Brain microvascular endothelial cell (primary cell): ENCODE data around the gene SETD1A.

Source experiments
- DNase-seq: peaks from one replicate; pipeline ENCODE4 v3.0.0-alpha.2; 2020
- H3K27ac ChIP-seq: fragments of 250-450 bp; sonication (Bioruptor Pico); 2 replicates; pipeline ENCODE4 v1.5.1; 2020; ENCODE audit warnings: mild to moderate bottlenecking, moderate library complexity
- H3K27me3 ChIP-seq: fragments of 250-450 bp; sonication (Bioruptor Pico); replicated peaks from 2 replicates; pipeline ENCODE4 v1.5.1; 2020; ENCODE audit warnings: mild to moderate bottlenecking
- H3K36me3 ChIP-seq: fragments of 250-450 bp; sonication (Bioruptor Pico); replicated peaks from 2 replicates; pipeline ENCODE4 v1.5.1; 2020; ENCODE audit warnings: mild to moderate bottlenecking
- H3K4me3 ChIP-seq: 2 replicates; pipeline ENCODE4 v1.5.1; 2011; ENCODE audit warnings: low read depth, mild to moderate bottlenecking, control low read depth, low read length, moderate library complexity
- CTCF ChIP-seq: IDR thresholded peaks from 2 replicates; pipeline ENCODE4 v1.5.1; 2011; ENCODE audit warnings: low read depth, mild to moderate bottlenecking, moderate library complexity, low read length, control low read depth, inconsistent platforms; ENCODE audit errors: missing control alignments
- in situ Hi-C: cut with HindIII; loops from 2 replicates; pipeline ENCODE4 v1.10.0; 2017; ENCODE audit warnings: low sequenced_read_pairs, low pct_ligation_motif_present

The SETD1A gene

GRCh38 chr16:31002862-31003341 is 45.3 kb downstream of the SETD1A start:
- in situ Hi-C loops = no loop called here
- H3K27ac ChIP-seq = no peak overlapping the region
- DNase-seq = no peak
- no peak overlapping the region for H3K4me3 ChIP-seq
- no peaks in the 10 kb centered on the region for H3K27me3 ChIP-seq
- no peaks in the 10 kb centered on the region for H3K36me3 ChIP-seq
- no peak for TF ChIP-seq CTCF

- Histone ChIP-seq H3K4me3 (no peak overlapping the region), H3K36me3 (no peaks in the 10 kb centered on the region), H3K27me3 (no peaks in the 10 kb centered on the region), H3K27ac (no peak overlapping the region)
- no peak for TF ChIP-seq CTCF
- DNase-seq = no peak
- in situ Hi-C loops = no loop called here
Measured at GRCh38 chr16:31003744-31004143, 46.2 kb downstream of the SETD1A start.

- Histone ChIP-seq H3K36me3 (no peaks in the 10 kb centered on the region), H3K27ac (no peak overlapping the region), H3K27me3 (no peaks in the 10 kb centered on the region), H3K4me3 (no peak overlapping the region)
- no peak for DNase-seq
- in situ Hi-C loops = no loop called here
- no peak for TF ChIP-seq CTCF
Measured at GRCh38 chr16:31004658-31005057, 47.1 kb downstream of the SETD1A start.

DNA sequence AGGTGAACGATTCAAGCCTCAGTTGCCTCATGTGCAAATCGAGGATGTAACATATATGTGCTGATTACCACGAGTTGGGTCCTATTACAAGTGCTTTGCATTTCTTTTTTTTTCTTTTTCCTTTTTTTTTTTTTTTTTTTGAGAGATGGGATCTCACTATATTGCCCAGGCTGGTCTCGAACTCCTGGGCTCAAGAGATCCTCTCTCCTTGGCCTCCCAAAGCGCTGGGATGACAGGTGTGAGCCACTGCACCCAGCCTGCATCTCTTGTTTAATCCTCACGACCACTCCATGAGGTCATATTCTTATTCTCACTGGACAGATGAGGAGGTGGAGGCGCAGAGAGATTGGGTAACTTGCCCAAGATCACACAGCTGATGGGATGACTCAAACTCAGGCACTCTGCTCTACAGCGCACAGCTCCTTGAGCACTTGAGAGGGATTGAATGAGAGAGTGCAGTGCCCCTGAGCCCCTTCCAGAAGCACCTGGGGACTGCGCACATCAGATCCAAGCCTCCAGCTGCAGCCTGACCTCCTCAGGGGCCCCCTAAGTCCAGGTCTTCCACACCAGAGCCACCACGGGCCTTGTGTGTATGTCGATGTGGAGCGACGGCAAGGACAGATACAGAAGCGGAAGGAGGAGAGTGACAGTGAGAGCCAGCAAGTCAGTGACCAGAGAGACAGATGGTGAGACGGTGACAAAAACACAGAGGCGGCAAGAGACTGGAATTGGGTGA is 48.0 kb downstream of the SETD1A start:
- Histone ChIP-seq H3K4me3 (no peak overlapping the region), H3K36me3 (no peaks in the 10 kb centered on the region), H3K27ac (no peak overlapping the region), H3K27me3 (no peaks in the 10 kb centered on the region)
- no peak for TF ChIP-seq CTCF
- in situ Hi-C loops = no loop called here
- no peak for DNase-seq

DNA sequence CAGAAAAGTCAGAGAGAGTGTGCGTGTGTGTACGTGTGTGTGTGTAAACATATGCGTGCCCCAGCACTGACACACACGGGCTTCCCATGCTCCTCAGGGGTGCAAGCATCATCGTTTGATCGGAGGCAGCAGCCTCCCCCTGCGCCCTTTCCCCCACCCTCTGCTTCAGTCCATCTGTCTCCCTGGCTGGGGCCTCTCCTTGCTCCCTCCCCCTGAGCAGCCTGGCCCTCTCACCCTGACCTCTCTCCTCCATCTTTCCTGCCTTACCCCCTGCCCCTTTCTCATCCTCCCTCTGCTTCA is 48.5 kb downstream of the SETD1A start:
- Histone ChIP-seq H3K27me3 (no peaks in the 10 kb centered on the region), H3K27ac (no peak overlapping the region), H3K4me3 (no peak overlapping the region), H3K36me3 (no peaks in the 10 kb centered on the region)
- DNase-seq = no peak
- TF ChIP-seq CTCF = no peak
- in situ Hi-C loops = no loop called here

DNA sequence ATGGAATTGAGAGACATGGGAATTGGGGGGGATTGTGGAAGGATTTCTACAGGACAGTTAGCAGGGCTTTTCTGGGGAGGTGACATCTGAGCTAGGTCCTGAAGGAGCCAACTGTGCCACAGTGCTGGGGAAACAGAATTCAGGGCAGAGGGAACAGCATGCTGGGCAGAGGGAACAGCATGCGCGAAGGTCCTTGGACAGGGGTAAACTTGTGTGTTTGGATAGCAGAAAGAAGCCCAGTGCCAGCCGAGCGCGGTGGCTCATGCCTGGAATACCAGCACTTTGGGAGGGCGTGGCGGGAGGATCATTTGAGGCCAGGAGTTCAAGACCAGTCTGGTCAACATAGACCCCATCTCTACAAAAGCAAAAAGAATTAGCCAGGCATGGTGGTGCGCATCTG is 49.0 kb downstream of the SETD1A start:
- Histone ChIP-seq H3K27ac (no peak overlapping the region), H3K4me3 (no peak overlapping the region), H3K36me3 (no peaks in the 10 kb centered on the region), H3K27me3 (no peaks in the 10 kb centered on the region)
- in situ Hi-C loops = no loop called here
- TF ChIP-seq CTCF = no peak
- no peak for DNase-seq
